ENCODE results near the gene GAN. TPM values are rescaled to one million over a fixed set of nuclear protein-coding genes. Genes with fewer than 3 reads are reported as not detected.

Gene GAN
- total RNA-seq, 1 experiment from 2014 or later, result 22.5 TPM

DNA sequence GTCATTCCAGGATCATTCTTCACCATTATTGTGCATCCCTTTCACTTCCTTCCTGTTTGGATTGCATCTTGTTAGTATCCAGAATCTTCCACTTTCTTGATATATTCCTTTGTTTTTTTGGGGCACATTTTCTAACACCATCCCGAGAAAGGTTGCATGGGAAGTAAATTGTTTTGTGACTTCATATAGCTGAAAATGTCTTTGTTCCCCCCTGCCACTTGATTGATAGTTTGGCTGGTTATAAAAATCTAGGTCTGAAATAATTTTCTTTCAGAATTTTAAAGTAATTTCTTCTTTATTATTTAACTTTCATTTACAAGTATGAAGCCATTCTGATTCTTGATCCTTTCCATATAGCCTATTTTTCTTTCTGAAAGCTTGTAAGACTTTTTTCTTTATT, 32.7 kb downstream of the GAN start:
- no peak overlapping the region for H3K9ac ChIP-seq (ENCODE audit: low read length)
- intact Hi-C loops (cut with micrococcal nuclease), result no loop called here
- ATAC-seq (no peak), DNase-seq (ENCODE audit: low read depth, low spot score) (no peak)
- H3K79me2 ChIP-seq (ENCODE audit: insufficient read depth, low read length), result peaks cover 17% of the 10 kb centered on the region; the same call in 1 of the 2 replicates
- H3K4me3 ChIP-seq (replicated peaks in 1 of 2; ENCODE audit: low read depth in 1 of 2, low read length in 2 of 2), result no peak overlapping the region
- no peak overlapping the region for H2AFZ ChIP-seq (ENCODE audit: low read depth, low read length, poor library complexity, severe bottlenecking)
- BruUV-seq (replicated peaks), result no TSS peak
- no peak overlapping the region for H3K4me2 ChIP-seq (ENCODE audit: low read length)
- no peaks in the 10 kb centered on the region for H3K4me1 ChIP-seq (ENCODE audit: control insufficient read depth in 1 of 2, insufficient read depth in 2 of 2, low read length in 2 of 2)
- no peaks in the 10 kb centered on the region for H3K9me2 ChIP-seq (ENCODE audit: insufficient read depth)
- ChIA-PET POLR2A (no interaction called here), RAD21 (ENCODE audit: low non-redundant PET in 1 of 2, low total read pairs in 2 of 2, uncharacterized antibody in 2 of 2, unreplicated experiment in 2 of 2) (no interaction called here), CTCF (no interaction called here)
- H3K36me3 ChIP-seq (ENCODE audit: control insufficient read depth in 1 of 2, insufficient read depth in 2 of 2, low read length in 2 of 2), result no peaks in the 10 kb centered on the region; a peak in 1 of 4 replicates
- H3K27me3 ChIP-seq (ENCODE audit: insufficient read depth, low read length), result no peaks in the 10 kb centered on the region
- no peak overlapping the region for H3K27ac ChIP-seq (ENCODE audit: low read depth, low read length)
- TF ChIP-seq CBX3 (IDR thresholded peaks at IDR 0.05; ENCODE audit: low read depth) (peak; percentile 36; the same call in 1 of the 2 replicates), POLR2A (IDR thresholded peaks at IDR 0.05; ENCODE audit: borderline replicate concordance, extremely low read depth, insufficient read depth, insufficient read length) (no peak)
- peaks cover 21 to 23% of the 10 kb centered on the region in 2 experiments; a peak in 3 of 4 replicates for H3K9me3 ChIP-seq (ENCODE audit: control insufficient read depth in 1 of 2, insufficient read depth in 1 of 2, low read depth in 1 of 2, low read length in 2 of 2)
- H4K20me1 ChIP-seq (ENCODE audit: insufficient read depth), result no peaks in the 10 kb centered on the region

DNA sequence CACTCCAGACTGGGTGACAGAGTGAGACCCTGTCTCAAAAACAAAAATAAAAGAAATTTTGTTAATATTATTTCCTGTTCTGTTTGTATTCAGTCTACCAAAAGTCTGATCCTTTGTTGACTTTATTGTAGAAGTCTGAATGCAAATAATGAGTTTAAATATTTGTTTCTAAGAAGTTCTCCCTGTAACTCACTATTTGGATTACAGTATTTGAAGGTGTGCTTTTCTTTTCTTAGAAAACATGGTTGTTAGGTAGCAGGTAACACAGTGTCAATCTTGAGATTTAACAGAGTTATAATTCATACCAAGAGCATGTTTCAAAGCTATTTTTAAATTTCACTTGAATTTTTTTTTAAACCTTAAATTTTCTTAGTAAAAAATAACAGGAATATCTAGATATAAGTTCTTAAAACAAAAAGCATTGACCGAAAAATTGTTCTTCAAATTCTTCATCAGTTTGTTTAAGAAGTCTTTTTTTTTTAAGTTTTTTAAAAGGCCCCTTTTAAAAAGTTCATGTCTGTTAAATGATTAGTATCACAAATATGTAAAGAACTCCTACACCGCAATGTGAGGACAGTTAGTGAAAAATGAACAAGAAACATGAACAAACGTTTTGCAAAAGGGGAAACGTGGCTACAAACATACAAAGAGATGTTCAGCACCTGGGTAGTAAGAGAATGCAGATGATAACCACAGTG, 35.0 kb downstream of the GAN start:
- peaks cover 21 to 23% of the 10 kb centered on the region in 2 experiments; a peak in 3 of 4 replicates for H3K9me3 ChIP-seq (ENCODE audit: control insufficient read depth in 1 of 2, insufficient read depth in 1 of 2, low read depth in 1 of 2, low read length in 2 of 2)
- POLR2A ChIA-PET, result no interaction called here
- RAD21 ChIA-PET (ENCODE audit: low non-redundant PET in 1 of 2, low total read pairs in 2 of 2, uncharacterized antibody in 2 of 2, unreplicated experiment in 2 of 2), result no interaction called here
- H2AFZ ChIP-seq (ENCODE audit: low read depth, low read length, poor library complexity, severe bottlenecking), result no peak overlapping the region
- DNase-seq (ENCODE audit: low read depth, low spot score) (no peak), ATAC-seq (no peak)
- H3K36me3 ChIP-seq (ENCODE audit: control insufficient read depth in 1 of 2, insufficient read depth in 2 of 2, low read length in 2 of 2), result peaks cover 0 to 1% of the 10 kb centered on the region in 2 experiments; a peak in 1 of 4 replicates
- no peaks in the 10 kb centered on the region for H3K27me3 ChIP-seq (ENCODE audit: insufficient read depth, low read length)
- H3K9me2 ChIP-seq (ENCODE audit: insufficient read depth), result no peaks in the 10 kb centered on the region
- intact Hi-C loops (cut with micrococcal nuclease), result no loop called here
- H3K79me2 ChIP-seq (ENCODE audit: insufficient read depth, low read length), result peaks cover 20% of the 10 kb centered on the region; the same call in 1 of the 2 replicates
- CTCF ChIA-PET, result no interaction called here
- TF ChIP-seq EZH2 (IDR thresholded peaks at IDR 0.05) (no peak), CEBPB (IDR thresholded peaks at IDR 0.05; ENCODE audit: low read depth) (no peak), POLR2AphosphoS5 (IDR thresholded peaks at IDR 0.05; ENCODE audit: low read depth, low read length) (no peak), SP1 (IDR thresholded peaks at IDR 0.05; ENCODE audit: low read depth) (no peak)
- H3K4me1 ChIP-seq (ENCODE audit: control insufficient read depth in 1 of 2, insufficient read depth in 2 of 2, low read length in 2 of 2), result no peaks in the 10 kb centered on the region
- no peak overlapping the region for H3K4me3 ChIP-seq (replicated peaks in 1 of 2; ENCODE audit: low read depth in 1 of 2, low read length in 2 of 2)
- no peaks in the 10 kb centered on the region for H4K20me1 ChIP-seq (ENCODE audit: insufficient read depth)
- BruUV-seq (replicated peaks), result no TSS peak
- H3K4me2 ChIP-seq (ENCODE audit: low read length), result no peak overlapping the region
- H3K9ac ChIP-seq (ENCODE audit: low read length), result no peak overlapping the region
- no peak overlapping the region for H3K27ac ChIP-seq (ENCODE audit: low read depth, low read length)

Measured in HCT116 (cell line).